Type B pancreatic cell (in vitro differentiated cells): Measurements from ENCODE around the gene C17orf107. TPM values are rescaled to one million over a fixed set of nuclear protein-coding genes. Genes with fewer than 3 reads are reported as not detected.
A peak's percentile ranks its signal among the peaks of the same experiment; 100 is the strongest.

Experiments used
- DNase-seq: peaks from one replicate; pipeline ENCODE4 v3.0.0; 2021; ENCODE audit warnings: mixed read lengths; ENCODE audit not compliant: unreplicated experiment; ENCODE audit errors: extremely low spot score
- H3K27ac Mint-ChIP-seq: 2 replicates; pipeline ENCODE4 v1.8.0; 2021; ENCODE audit warnings: mild to moderate bottlenecking, mixed read lengths
- H3K27me3 Mint-ChIP-seq: 2 replicates; pipeline ENCODE4 v1.8.0; 2021; ENCODE audit warnings: mixed read lengths
- H3K36me3 Mint-ChIP-seq: 2 replicates; pipeline ENCODE4 v1.8.0; 2021; ENCODE audit warnings: mixed read lengths
- H3K4me1 Mint-ChIP-seq: one replicate; pipeline ENCODE4 v1.8.0; 2021; ENCODE audit warnings: mixed read lengths; ENCODE audit not compliant: unreplicated experiment
- H3K4me3 Mint-ChIP-seq: 2 replicates; pipeline ENCODE4 v1.8.0; 2021; ENCODE audit warnings: mild to moderate bottlenecking, mixed read lengths
- H3K9me3 Mint-ChIP-seq: 2 replicates; pipeline ENCODE4 v1.8.0; 2021; ENCODE audit warnings: mixed read lengths
- CTCF ChIP-seq: fragments of 200-600 bp; sonication (generic); conservative IDR thresholded peaks from 2 replicates; pipeline ENCODE4 v1.5.0; 2021; ENCODE audit warnings: antibody characterized with exemption, mild to moderate bottlenecking
- total RNA-seq: library from RNA; stranded (reverse); gene quantifications from 2 replicates; pipeline ENCODE4 v1.2.1, GENCODE V29; 2021; ENCODE audit warnings: low replicate concordance

Gene C17orf107
- total RNA-seq, 1 donor from 2014 or later, result 4.4 TPM

- Mint-ChIP-seq H3K9me3 (no peaks in the 10 kb centered on the region), H3K27me3 (no peaks in the 10 kb centered on the region), H3K27ac (peak overlapping the region; percentile 67), H3K4me3 (peak overlapping the region; percentile 98), H3K4me1 (peaks cover 47% of the 10 kb centered on the region), H3K36me3 (peaks cover 17% of the 10 kb centered on the region)
- TF ChIP-seq CTCF, result no peak
- no peak for DNase-seq
These were observed 43.6 kb downstream of the C17orf107 start for GRCh38 chr17:4942760-4943508.

- Mint-ChIP-seq H3K4me3 (peak overlapping the region; percentile 71), H3K36me3 (peaks cover 17% of the 10 kb centered on the region)
These were observed 44.8 kb downstream of the C17orf107 start for GRCh38 chr17:4944163-4944553.

GRCh38 chr17:4944554-4945175, 45.3 kb downstream of the C17orf107 start:
- H3K4me3 Mint-ChIP-seq, result peak overlapping the region; percentile 85
- H3K9me3 Mint-ChIP-seq, result no peaks in the 10 kb centered on the region
- peak overlapping the region; percentile 97 for H3K27ac Mint-ChIP-seq
- no peak for TF ChIP-seq CTCF
- H3K4me1 Mint-ChIP-seq, result peaks cover 43% of the 10 kb centered on the region
- H3K36me3 Mint-ChIP-seq, result peaks cover 17% of the 10 kb centered on the region
- DNase-seq, result no peak
- H3K27me3 Mint-ChIP-seq, result no peaks in the 10 kb centered on the region

More at GRCh38 chr17:4944163-4944553, 44.8 kb downstream of the C17orf107 start:
- Mint-ChIP-seq H3K9me3 (no peaks in the 10 kb centered on the region), H3K27me3 (no peaks in the 10 kb centered on the region), H3K4me1 (peaks cover 44% of the 10 kb centered on the region), H3K27ac (peak overlapping the region; percentile 97)
- TF ChIP-seq CTCF, result no peak
- DNase-seq, result no peak

GRCh38 chr17:4945176-4945943, 46.0 kb downstream of the C17orf107 start:
- no peak for DNase-seq
- Mint-ChIP-seq H3K4me1 (peaks cover 39% of the 10 kb centered on the region), H3K36me3 (peaks cover 17% of the 10 kb centered on the region), H3K4me3 (peak overlapping the region; percentile 85), H3K9me3 (no peaks in the 10 kb centered on the region), H3K27me3 (no peaks in the 10 kb centered on the region), H3K27ac (peak overlapping the region; percentile 97)
- TF ChIP-seq CTCF, result no peak

GRCh38 chr17:4945944-4946280, 46.6 kb downstream of the C17orf107 start:
- peaks cover 17% of the 10 kb centered on the region for H3K36me3 Mint-ChIP-seq
- no peaks in the 10 kb centered on the region for H3K9me3 Mint-ChIP-seq
- H3K4me1 Mint-ChIP-seq, result peaks cover 44% of the 10 kb centered on the region
- DNase-seq, result no peak
- H3K27ac Mint-ChIP-seq, result peak overlapping the region; percentile 97
- H3K27me3 Mint-ChIP-seq, result no peaks in the 10 kb centered on the region
- H3K4me3 Mint-ChIP-seq, result peak overlapping the region; percentile 96
- TF ChIP-seq CTCF, result no peak
